ENCODE results near the gene CCDC68. TPM values are rescaled to one million over a fixed set of nuclear protein-coding genes. Genes with fewer than 3 reads are reported as not detected.

Gene CCDC68
- total RNA-seq, 1 experiment from 2014 or later: not detected

- H4K20me1 ChIP-seq (ENCODE audit: insufficient read depth, low read depth, low read length): no peaks in the 10 kb centered on the region
- no peak for DNase-seq
- H3K27ac ChIP-seq (ENCODE audit: low read length): no peak overlapping the region
- no peaks in the 10 kb centered on the region for H3K9me2 ChIP-seq (replicated peaks; ENCODE audit: insufficient read depth, low read length)
- H3K79me2 ChIP-seq (ENCODE audit: low read length): no peaks in the 10 kb centered on the region
- H3K4me2 ChIP-seq (ENCODE audit: low read depth, low read length, poor library complexity, severe bottlenecking): no peak overlapping the region
- H2AFZ ChIP-seq (ENCODE audit: low read length): no peak overlapping the region
- no peaks in the 10 kb centered on the region for H3K9me3 ChIP-seq (ENCODE audit: low read length)
- H3K9ac ChIP-seq (ENCODE audit: low read length): no peak overlapping the region
- no peaks in the 10 kb centered on the region for H3K27me3 ChIP-seq (ENCODE audit: low read length)
- H3K4me1 ChIP-seq (ENCODE audit: low read length): no peaks in the 10 kb centered on the region
- no peak overlapping the region for H3K4me3 ChIP-seq (ENCODE audit: low read length)
- no peaks in the 10 kb centered on the region for H3K36me3 ChIP-seq (ENCODE audit: insufficient read depth, low read length)
These were observed 13.6 kb downstream of the CCDC68 start for GRCh38 chr18:54945576-54946125.

- Histone ChIP-seq H3K4me1 (ENCODE audit: low read length) (no peaks in the 10 kb centered on the region), H3K9ac (ENCODE audit: low read length) (no peak overlapping the region), H3K27ac (ENCODE audit: low read length) (no peak overlapping the region), H3K27me3 (ENCODE audit: low read length) (no peaks in the 10 kb centered on the region), H2AFZ (ENCODE audit: low read length) (no peak overlapping the region), H3K4me2 (ENCODE audit: low read depth, low read length, poor library complexity, severe bottlenecking) (no peak overlapping the region), H4K20me1 (ENCODE audit: insufficient read depth, low read depth, low read length) (no peaks in the 10 kb centered on the region), H3K4me3 (ENCODE audit: low read length) (no peak overlapping the region), H3K9me3 (ENCODE audit: low read length) (no peaks in the 10 kb centered on the region), H3K36me3 (ENCODE audit: insufficient read depth, low read length) (no peaks in the 10 kb centered on the region), H3K79me2 (ENCODE audit: low read length) (no peaks in the 10 kb centered on the region), H3K9me2 (replicated peaks; ENCODE audit: insufficient read depth, low read length) (no peaks in the 10 kb centered on the region)
- no peak for DNase-seq
These were observed 16.7 kb downstream of the CCDC68 start for GRCh38 chr18:54942569-54942968.

GRCh38 chr18:54942144-54942543 is 17.1 kb downstream of the CCDC68 start:
- no peaks in the 10 kb centered on the region for H3K36me3 ChIP-seq (ENCODE audit: insufficient read depth, low read length)
- no peaks in the 10 kb centered on the region for H3K9me2 ChIP-seq (replicated peaks; ENCODE audit: insufficient read depth, low read length)
- H3K4me1 ChIP-seq (ENCODE audit: low read length): no peaks in the 10 kb centered on the region
- H4K20me1 ChIP-seq (ENCODE audit: insufficient read depth, low read depth, low read length): no peaks in the 10 kb centered on the region
- no peak overlapping the region for H3K9ac ChIP-seq (ENCODE audit: low read length)
- H3K27me3 ChIP-seq (ENCODE audit: low read length): no peaks in the 10 kb centered on the region
- H3K4me2 ChIP-seq (ENCODE audit: low read depth, low read length, poor library complexity, severe bottlenecking): no peak overlapping the region
- DNase-seq: no peak
- no peak overlapping the region for H3K4me3 ChIP-seq (ENCODE audit: low read length)
- no peaks in the 10 kb centered on the region for H3K9me3 ChIP-seq (ENCODE audit: low read length)
- H2AFZ ChIP-seq (ENCODE audit: low read length): no peak overlapping the region
- no peak overlapping the region for H3K27ac ChIP-seq (ENCODE audit: low read length)
- no peaks in the 10 kb centered on the region for H3K79me2 ChIP-seq (ENCODE audit: low read length)

GRCh38 chr18:54939361-54939917 is 19.8 kb downstream of the CCDC68 start:
- H3K9me2 ChIP-seq (replicated peaks; ENCODE audit: insufficient read depth, low read length): no peaks in the 10 kb centered on the region
- no peak overlapping the region for H3K4me3 ChIP-seq (ENCODE audit: low read length)
- no peaks in the 10 kb centered on the region for H4K20me1 ChIP-seq (ENCODE audit: insufficient read depth, low read depth, low read length)
- no peaks in the 10 kb centered on the region for H3K9me3 ChIP-seq (ENCODE audit: low read length)
- H3K4me1 ChIP-seq (ENCODE audit: low read length): no peaks in the 10 kb centered on the region
- no peaks in the 10 kb centered on the region for H3K27me3 ChIP-seq (ENCODE audit: low read length)
- H3K4me2 ChIP-seq (ENCODE audit: low read depth, low read length, poor library complexity, severe bottlenecking): no peak overlapping the region
- H3K79me2 ChIP-seq (ENCODE audit: low read length): no peaks in the 10 kb centered on the region
- no peak overlapping the region for H3K9ac ChIP-seq (ENCODE audit: low read length)
- H3K27ac ChIP-seq (ENCODE audit: low read length): no peak overlapping the region
- H3K36me3 ChIP-seq (ENCODE audit: insufficient read depth, low read length): no peaks in the 10 kb centered on the region
- H2AFZ ChIP-seq (ENCODE audit: low read length): no peak overlapping the region
- DNase-seq: no peak

GRCh38 chr18:54938506-54938905 is 20.8 kb downstream of the CCDC68 start:
- H3K4me3 ChIP-seq (ENCODE audit: low read length): no peak overlapping the region
- no peaks in the 10 kb centered on the region for H3K9me3 ChIP-seq (ENCODE audit: low read length)

GRCh38 chr18:54932472-54932871 is 26.8 kb downstream of the CCDC68 start:
- H3K79me2 ChIP-seq (ENCODE audit: low read length): no peaks in the 10 kb centered on the region
- no peak overlapping the region for H2AFZ ChIP-seq (ENCODE audit: low read length)
- no peak overlapping the region for H3K4me2 ChIP-seq (ENCODE audit: low read depth, low read length, poor library complexity, severe bottlenecking)
- no peak overlapping the region for H3K27ac ChIP-seq (ENCODE audit: low read length)
- no peaks in the 10 kb centered on the region for H3K27me3 ChIP-seq (ENCODE audit: low read length)
- H3K9me2 ChIP-seq (replicated peaks; ENCODE audit: insufficient read depth, low read length): no peaks in the 10 kb centered on the region
- H3K36me3 ChIP-seq (ENCODE audit: insufficient read depth, low read length): no peaks in the 10 kb centered on the region
- H4K20me1 ChIP-seq (ENCODE audit: insufficient read depth, low read depth, low read length): no peaks in the 10 kb centered on the region
- no peak overlapping the region for H3K4me3 ChIP-seq (ENCODE audit: low read length)
- H3K9ac ChIP-seq (ENCODE audit: low read length): no peak overlapping the region
- no peaks in the 10 kb centered on the region for H3K4me1 ChIP-seq (ENCODE audit: low read length)
- DNase-seq: no peak
- H3K9me3 ChIP-seq (ENCODE audit: low read length): no peaks in the 10 kb centered on the region

More at GRCh38 chr18:54938506-54938905, 20.8 kb downstream of the CCDC68 start:
- Histone ChIP-seq H3K4me2 (ENCODE audit: low read depth, low read length, poor library complexity, severe bottlenecking) (no peak overlapping the region), H3K27ac (ENCODE audit: low read length) (no peak overlapping the region), H3K27me3 (ENCODE audit: low read length) (no peaks in the 10 kb centered on the region), H2AFZ (ENCODE audit: low read length) (no peak overlapping the region), H3K79me2 (ENCODE audit: low read length) (no peaks in the 10 kb centered on the region), H4K20me1 (ENCODE audit: insufficient read depth, low read depth, low read length) (no peaks in the 10 kb centered on the region), H3K9ac (ENCODE audit: low read length) (no peak overlapping the region), H3K4me1 (ENCODE audit: low read length) (no peaks in the 10 kb centered on the region), H3K36me3 (ENCODE audit: insufficient read depth, low read length) (no peaks in the 10 kb centered on the region), H3K9me2 (replicated peaks; ENCODE audit: insufficient read depth, low read length) (no peaks in the 10 kb centered on the region)
- DNase-seq: no peak

- H4K20me1 ChIP-seq (ENCODE audit: insufficient read depth, low read depth, low read length): no peaks in the 10 kb centered on the region
- DNase-seq: no peak
- no peaks in the 10 kb centered on the region for H3K9me3 ChIP-seq (ENCODE audit: low read length)
- H3K27me3 ChIP-seq (ENCODE audit: low read length): no peaks in the 10 kb centered on the region
- no peaks in the 10 kb centered on the region for H3K4me1 ChIP-seq (ENCODE audit: low read length)
- no peak overlapping the region for H3K27ac ChIP-seq (ENCODE audit: low read length)
- H3K9ac ChIP-seq (ENCODE audit: low read length): no peak overlapping the region
- H2AFZ ChIP-seq (ENCODE audit: low read length): no peak overlapping the region
- H3K9me2 ChIP-seq (replicated peaks; ENCODE audit: insufficient read depth, low read length): no peaks in the 10 kb centered on the region
- H3K4me3 ChIP-seq (ENCODE audit: low read length): no peak overlapping the region
- H3K4me2 ChIP-seq (ENCODE audit: low read depth, low read length, poor library complexity, severe bottlenecking): no peak overlapping the region
- H3K36me3 ChIP-seq (ENCODE audit: insufficient read depth, low read length): no peaks in the 10 kb centered on the region
- no peaks in the 10 kb centered on the region for H3K79me2 ChIP-seq (ENCODE audit: low read length)
These were observed 28.1 kb downstream of the CCDC68 start for GRCh38 chr18:54931152-54931551.

- Histone ChIP-seq H3K9me2 (replicated peaks; ENCODE audit: insufficient read depth, low read length) (no peaks in the 10 kb centered on the region), H3K4me1 (ENCODE audit: low read length) (no peaks in the 10 kb centered on the region), H3K27me3 (ENCODE audit: low read length) (no peaks in the 10 kb centered on the region), H3K9me3 (ENCODE audit: low read length) (no peaks in the 10 kb centered on the region), H2AFZ (ENCODE audit: low read length) (no peak overlapping the region), H3K79me2 (ENCODE audit: low read length) (no peaks in the 10 kb centered on the region), H3K4me3 (ENCODE audit: low read length) (no peak overlapping the region), H3K9ac (ENCODE audit: low read length) (no peak overlapping the region), H4K20me1 (ENCODE audit: insufficient read depth, low read depth, low read length) (no peaks in the 10 kb centered on the region), H3K4me2 (ENCODE audit: low read depth, low read length, poor library complexity, severe bottlenecking) (no peak overlapping the region), H3K36me3 (ENCODE audit: insufficient read depth, low read length) (no peaks in the 10 kb centered on the region), H3K27ac (ENCODE audit: low read length) (no peak overlapping the region)
- no peak for DNase-seq
These were observed 31.0 kb downstream of the CCDC68 start for GRCh38 chr18:54928236-54928635.

Data from Karpas-422 (cell line).